CD4-positive, alpha-beta T cell (primary cell): ENCODE results near the gene PPP6R2. TPM values are rescaled to one million over a fixed set of nuclear protein-coding genes. Genes with fewer than 3 reads are reported as not detected.
A peak's percentile ranks its signal among the peaks of the same experiment; 100 is the strongest.

ENCODE experiments used
- ATAC-seq: fragments of 200-7000 bp; cut with Tn5 transposase; one replicate; pipeline ENCODE4 v1.10.0; 2022; ENCODE audit warnings: mild to moderate bottlenecking; ENCODE audit not compliant: poor library complexity
- CTCF ChIA-PET: fragments of 350-600 bp; sonication (Branson Sonifier 250); formaldehyde crosslinking; loops from one replicate; lab custom pipeline; 2021; ENCODE audit warnings: antibody characterized with exemption, inconsistent platforms; lab: Charles Lee
- POLR2A ChIA-PET: fragments of 350-600 bp; sonication (Branson Sonifier 250); formaldehyde crosslinking; loops from one replicate; lab custom pipeline; 2021; ENCODE audit warnings: antibody characterized with exemption, inconsistent platforms; lab: Charles Lee
- DNase-seq, 14 experiments: peaks; one replicate each; pipeline ENCODE4 v3.0.0-alpha.2; 2013 to 2020; ENCODE audit warnings: mixed read lengths in 2 of 14
- H3K27ac ChIP-seq, 2 donors: one replicate each; pipeline versions ENCODE4 v1.5.1 to v1.7.0; 2013; ENCODE audit warnings: low read length in 2 of 2, low read depth in 1 of 2, mild to moderate bottlenecking in 1 of 2
- H3K27me3 ChIP-seq, 2 experiments: 1 replicate in 1 of 2; 2 replicates in 1 of 2; pipeline versions ENCODE4 v1.6.1 to v1.7.0; 2013; ENCODE audit warnings: low read length in 2 of 2, control low read depth in 1 of 2, mild to moderate bottlenecking in 1 of 2, moderate library complexity in 1 of 2; ENCODE audit not compliant: insufficient read depth in 2 of 2, control insufficient read depth in 1 of 2
- H3K36me3 ChIP-seq: one replicate; pipeline ENCODE4 v1.6.1; 2013; ENCODE audit warnings: low read length, control low read depth; ENCODE audit not compliant: insufficient read depth
- H3K4me1 ChIP-seq: one replicate; pipeline ENCODE4 v1.6.1; 2013; ENCODE audit warnings: low read length, control low read depth; ENCODE audit not compliant: insufficient read depth
- H3K4me3 ChIP-seq: one replicate; pipeline ENCODE4 v1.5.1; 2013; ENCODE audit warnings: mild to moderate bottlenecking, low read length, moderate library complexity
- H3K9me3 ChIP-seq, 2 experiments: 1 replicate in 1 of 2; 2 replicates in 1 of 2; pipeline versions ENCODE4 v1.6.1 to v1.7.0; 2013; ENCODE audit warnings: low read length in 2 of 2, mild to moderate bottlenecking in 2 of 2, control low read depth in 1 of 2, moderate library complexity in 1 of 2; ENCODE audit not compliant: control insufficient read depth in 1 of 2, insufficient read depth in 1 of 2
- H3K27ac Mint-ChIP-seq: one replicate; pipeline ENCODE4 v1.8.0; 2020; ENCODE audit warnings: mixed read lengths
- H3K27me3 Mint-ChIP-seq: one replicate; pipeline ENCODE4 v1.8.0; 2021; ENCODE audit warnings: mixed read lengths
- H3K36me3 Mint-ChIP-seq: one replicate; pipeline ENCODE4 v1.8.0; 2021; ENCODE audit warnings: low read depth, mixed read lengths
- H3K4me1 Mint-ChIP-seq: one replicate; pipeline ENCODE4 v1.8.0; 2021; ENCODE audit warnings: low read depth, mixed read lengths
- H3K4me3 Mint-ChIP-seq: one replicate; pipeline ENCODE4 v1.8.0; 2020; ENCODE audit warnings: mild to moderate bottlenecking, mixed read lengths
- H3K9me3 Mint-ChIP-seq: one replicate; pipeline ENCODE4 v1.8.0; 2020; ENCODE audit warnings: mixed read lengths
- intact Hi-C, 2 experiments: fragments of 100-400 bp; cut with DNase I in 1 of 2; cut with micrococcal nuclease in 1 of 2; formaldehyde crosslinking; loops; one replicate each; pipeline versions ENCODE4 v1.15.1 to v1.9.0; 2023 to 2025; cut with DNase I, micrococcal nuclease
- total RNA-seq, 174 experiments: library from RNA in 2 of 174; stranded (reverse) in 2 of 174; gene quantifications; one replicate each; pipeline ENCODE4 v1.2.3 and lab custom pipeline; 2021 to 2026
- TF ChIP-seq, protein P1 (sequence below): fragments of 200-600 bp; IDR thresholded peaks from one replicate; pipeline ENCODE4 v1.8.0; 2022; ENCODE audit warnings: antibody characterized with exemption, mild to moderate bottlenecking

The PPP6R2 gene
- total RNA-seq, 2 experiments from 2014 or later: 47.1 to 48.0 TPM

GRCh38 chr22:50485221-50486131, 142.3 kb downstream of the PPP6R2 start:
- no peaks in the 10 kb centered on the region for H3K27me3 Mint-ChIP-seq
- H3K9me3 Mint-ChIP-seq: no peaks in the 10 kb centered on the region
- no peak overlapping the region for H3K4me3 ChIP-seq
- no peaks in the 10 kb centered on the region for H3K9me3 ChIP-seq
- H3K36me3 Mint-ChIP-seq: no peaks in the 10 kb centered on the region
- peaks cover 5% of the 10 kb centered on the region for H3K4me1 Mint-ChIP-seq
- TF ChIP-seq, protein P1, sequence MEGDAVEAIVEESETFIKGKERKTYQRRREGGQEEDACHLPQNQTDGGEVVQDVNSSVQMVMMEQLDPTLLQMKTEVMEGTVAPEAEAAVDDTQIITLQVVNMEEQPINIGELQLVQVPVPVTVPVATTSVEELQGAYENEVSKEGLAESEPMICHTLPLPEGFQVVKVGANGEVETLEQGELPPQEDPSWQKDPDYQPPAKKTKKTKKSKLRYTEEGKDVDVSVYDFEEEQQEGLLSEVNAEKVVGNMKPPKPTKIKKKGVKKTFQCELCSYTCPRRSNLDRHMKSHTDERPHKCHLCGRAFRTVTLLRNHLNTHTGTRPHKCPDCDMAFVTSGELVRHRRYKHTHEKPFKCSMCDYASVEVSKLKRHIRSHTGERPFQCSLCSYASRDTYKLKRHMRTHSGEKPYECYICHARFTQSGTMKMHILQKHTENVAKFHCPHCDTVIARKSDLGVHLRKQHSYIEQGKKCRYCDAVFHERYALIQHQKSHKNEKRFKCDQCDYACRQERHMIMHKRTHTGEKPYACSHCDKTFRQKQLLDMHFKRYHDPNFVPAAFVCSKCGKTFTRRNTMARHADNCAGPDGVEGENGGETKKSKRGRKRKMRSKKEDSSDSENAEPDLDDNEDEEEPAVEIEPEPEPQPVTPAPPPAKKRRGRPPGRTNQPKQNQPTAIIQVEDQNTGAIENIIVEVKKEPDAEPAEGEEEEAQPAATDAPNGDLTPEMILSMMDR: no peak
- H3K36me3 ChIP-seq: no peaks in the 10 kb centered on the region
- POLR2A ChIA-PET: no interaction called here
- intact Hi-C loops: no loop called here
- H3K27me3 ChIP-seq: peaks cover 0 to 2% of the 10 kb centered on the region in 2 experiments
- no peak for ATAC-seq
- H3K27ac ChIP-seq: no peak overlapping the region
- peaks cover 20% of the 10 kb centered on the region for H3K4me1 ChIP-seq
- H3K27ac Mint-ChIP-seq: no peak overlapping the region
- DNase-seq: no peak
- CTCF ChIA-PET: interaction anchor here (0.6 kb wide), 1 partner anchor 209 kb away, joined by 3 read pairs; no protein-coding TSS in a partner anchor
- H3K4me3 Mint-ChIP-seq: peak overlapping the region; percentile 59

DNA sequence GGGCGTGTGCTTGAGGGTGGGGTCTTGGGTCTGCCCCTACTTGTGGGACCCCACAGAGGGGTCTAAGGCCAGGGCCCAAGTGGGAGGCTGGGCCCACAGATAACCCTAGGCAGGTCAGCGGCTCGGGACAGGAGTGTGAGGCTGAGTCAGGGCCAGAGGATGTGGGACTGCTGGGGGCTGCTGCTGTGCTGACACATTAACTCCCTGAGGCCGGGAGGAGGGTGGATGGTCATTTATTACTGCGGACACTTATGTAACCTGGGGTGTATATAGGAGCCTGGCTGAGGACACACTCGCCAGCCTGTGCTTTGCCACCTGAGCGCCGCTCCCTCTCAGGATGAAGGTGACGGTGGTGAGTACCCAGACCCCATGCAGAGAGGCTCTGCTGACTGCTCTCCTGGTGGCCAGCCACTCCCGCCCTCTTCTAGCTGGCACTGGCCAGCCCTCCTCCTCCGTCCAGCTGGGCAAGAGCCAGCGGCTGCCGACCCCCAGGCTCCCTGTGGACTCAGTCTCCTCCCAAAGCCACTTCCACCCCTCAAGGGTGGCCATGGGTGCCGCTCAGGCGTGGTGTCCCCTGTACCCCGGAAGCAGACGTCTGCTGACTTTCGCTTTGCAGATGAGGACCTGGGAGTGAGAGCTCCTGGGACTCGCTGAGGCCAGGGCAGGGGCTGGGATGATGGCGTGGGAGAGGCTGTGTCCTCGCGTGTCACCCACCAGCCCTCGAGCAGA, 143.6 kb downstream of the PPP6R2 start, which contains the start of gene MIOX:
MIOX (plus strand) TSS at position 299 of the 729 bp plus-strand sequence; CDS start at position 338, 39 bp downstream.
- peaks cover 12% of the 10 kb centered on the region for H3K4me1 Mint-ChIP-seq
- ChIA-PET POLR2A (no interaction called here), CTCF (no interaction called here)
- Histone ChIP-seq H3K27me3 (peaks cover 0 to 2% of the 10 kb centered on the region in 2 experiments), H3K27ac (no peak within 1 kb of the TSS), H3K36me3 (no peaks in the 10 kb centered on the region), H3K9me3 (no peaks in the 10 kb centered on the region), H3K4me1 (peaks cover 23% of the 10 kb centered on the region), H3K4me3 (no peak within 1 kb of the TSS)
- H3K27me3 Mint-ChIP-seq: no peaks in the 10 kb centered on the region
- no peaks in the 10 kb centered on the region for H3K9me3 Mint-ChIP-seq
- H3K27ac Mint-ChIP-seq: no peak within 1 kb of the TSS
- intact Hi-C loops: no loop called here
- H3K4me3 Mint-ChIP-seq: peak within 1 kb of the TSS; percentile 59
- TF ChIP-seq, protein P1: no peak
- no peaks in the 10 kb centered on the region for H3K36me3 Mint-ChIP-seq
- DNase-seq (no peak), ATAC-seq (no peak)

DNA sequence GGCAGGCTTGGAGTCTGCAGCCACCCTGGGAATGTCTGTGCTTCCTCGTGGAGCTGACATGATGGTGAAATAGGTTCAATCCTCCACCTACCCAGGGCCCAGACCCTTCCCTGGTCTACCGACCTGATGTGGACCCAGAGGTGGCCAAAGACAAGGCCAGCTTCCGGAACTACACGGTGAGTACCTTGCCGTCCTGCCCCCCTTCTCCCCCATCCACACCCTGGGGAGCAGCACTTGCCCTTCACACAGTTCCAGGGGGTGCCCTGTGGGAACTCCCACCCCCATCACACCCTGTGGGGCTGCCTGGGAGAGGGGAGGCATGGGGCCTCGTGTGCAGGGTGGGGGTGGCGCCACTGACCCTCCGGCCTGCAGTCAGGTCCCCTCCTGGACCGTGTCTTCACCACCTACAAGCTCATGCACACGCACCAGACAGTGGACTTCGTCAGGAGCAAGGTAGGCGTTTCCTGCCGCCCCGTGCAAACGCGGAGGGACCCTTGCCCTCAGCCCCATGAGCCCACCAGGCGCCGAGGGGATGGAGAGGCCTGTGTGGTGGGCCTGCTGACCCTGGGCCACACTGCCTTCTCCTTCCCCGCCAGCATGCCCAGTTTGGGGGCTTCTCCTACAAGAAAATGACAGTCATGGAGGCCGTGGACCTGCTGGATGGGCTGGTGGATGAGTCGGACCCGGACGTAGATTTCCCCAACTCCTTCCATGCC, 144.3 kb downstream of the PPP6R2 start:
- Histone ChIP-seq H3K36me3 (no peaks in the 10 kb centered on the region), H3K4me1 (peaks cover 16% of the 10 kb centered on the region), H3K27me3 (no peaks in the 10 kb centered on the region), H3K27ac (no peak overlapping the region), H3K4me3 (no peak overlapping the region), H3K9me3 (no peaks in the 10 kb centered on the region)
- POLR2A ChIA-PET: no interaction called here
- no peaks in the 10 kb centered on the region for H3K36me3 Mint-ChIP-seq
- DNase-seq: no peak
- H3K27ac Mint-ChIP-seq: no peak overlapping the region
- CTCF ChIA-PET: no interaction called here
- H3K4me1 Mint-ChIP-seq: peaks cover 12% of the 10 kb centered on the region
- no peaks in the 10 kb centered on the region for H3K9me3 Mint-ChIP-seq
- no peak overlapping the region for H3K4me3 Mint-ChIP-seq
- intact Hi-C loops: no loop called here
- H3K27me3 Mint-ChIP-seq: no peaks in the 10 kb centered on the region
- no peak for ATAC-seq
- TF ChIP-seq, protein P1: no peak
